T-cell (primary cell): ENCODE measurements around the gene SEPTIN5. TPM values are rescaled to one million over a fixed set of nuclear protein-coding genes. Genes with fewer than 3 reads are reported as not detected.
A peak's percentile ranks its signal among the peaks of the same experiment; 100 is the strongest.

Source experiments
- ATAC-seq, 4 experiments: fragments of 200-7000 bp in 3 of 4; fragments of 150-1000 bp in 1 of 4; cut with Tn5 transposase; replicated peaks in 1 of 4; 1 replicate in 3 of 4; 2 replicates in 1 of 4; pipeline ENCODE4 v1.10.0; 2021; ENCODE audit warnings: moderate library complexity in 3 of 4, mild to moderate bottlenecking in 2 of 4, moderate number of reproducible peaks in 1 of 4
- CTCF ChIA-PET, 2 donors: fragments of 300-600 bp; sonication (Branson Sonifier 250); formaldehyde crosslinking; loops; one replicate each; lab custom pipeline; 2022; ENCODE audit warnings: antibody characterized with exemption in 2 of 2; lab: Charles Lee
- POLR2A ChIA-PET, 2 donors: fragments of 300-600 bp; sonication (Branson Sonifier 250); formaldehyde crosslinking; loops; one replicate each; lab custom pipeline; 2022; ENCODE audit warnings: antibody characterized with exemption in 2 of 2; lab: Charles Lee
- DNase-seq, 35 experiments: peaks; one replicate each; pipeline versions ENCODE4 v3.0.0 to v3.0.0-alpha.2; 2013 to 2023
- H3K27ac ChIP-seq: one replicate; pipeline ENCODE4 v1.5.1; 2013; ENCODE audit warnings: low read length
- H3K27me3 ChIP-seq, 2 experiments: replicated peaks in 1 of 2; 1 replicate in 1 of 2; 2 replicates in 1 of 2; pipeline versions ENCODE4 v1.6.1 to v1.7.0; 2013; ENCODE audit warnings: low read length in 1 of 2, mixed read lengths in 1 of 2; ENCODE audit not compliant: control insufficient read depth in 2 of 2, insufficient read depth in 2 of 2; ENCODE audit errors: extremely low read depth in 1 of 2
- H3K36me3 ChIP-seq, 2 donors: 1 replicate in 1 of 2; 2 replicates in 1 of 2; pipeline versions ENCODE4 v1.6.1 to v1.7.0; 2013; ENCODE audit warnings: low read length in 1 of 2; ENCODE audit not compliant: control insufficient read depth in 2 of 2, insufficient read depth in 1 of 2; ENCODE audit errors: extremely low read depth in 1 of 2
- H3K4me1 ChIP-seq, 2 experiments: 1 replicate in 1 of 2; 2 replicates in 1 of 2; pipeline versions ENCODE4 v1.6.1 to v1.7.0; 2013; ENCODE audit warnings: low read length in 2 of 2, mixed read lengths in 1 of 2; ENCODE audit not compliant: insufficient read depth in 2 of 2, control insufficient read depth in 1 of 2; ENCODE audit errors: extremely low read depth in 1 of 2
- H3K4me3 ChIP-seq, 2 donors: 1 replicate in 1 of 2; 2 replicates in 1 of 2; pipeline versions ENCODE4 v1.5.1 to v1.7.0; 2013; ENCODE audit warnings: mild to moderate bottlenecking in 2 of 2, low read length in 1 of 2, moderate library complexity in 1 of 2; ENCODE audit not compliant: control insufficient read depth in 1 of 2; ENCODE audit errors: extremely low read depth in 1 of 2
- H3K9me3 ChIP-seq: 2 replicates; pipeline ENCODE4 v1.7.0; 2013
- H3K27ac Mint-ChIP-seq, 2 donors: one replicate each; pipeline ENCODE4 v1.8.0; 2020 to 2021; ENCODE audit warnings: mild to moderate bottlenecking in 2 of 2, mixed read lengths in 2 of 2
- H3K27me3 Mint-ChIP-seq, 2 donors: one replicate each; pipeline ENCODE4 v1.8.0; 2021 to 2022; ENCODE audit warnings: mixed read lengths in 2 of 2
- H3K36me3 Mint-ChIP-seq: one replicate; pipeline ENCODE4 v1.8.0; 2021; ENCODE audit warnings: mixed read lengths
- H3K4me1 Mint-ChIP-seq, 3 donors: one replicate each; pipeline ENCODE4 v1.8.0; 2020 to 2022; ENCODE audit warnings: mixed read lengths in 3 of 3, mild to moderate bottlenecking in 1 of 3
- H3K4me3 Mint-ChIP-seq, 3 donors: one replicate each; pipeline ENCODE4 v1.8.0; 2020 to 2022; ENCODE audit warnings: mild to moderate bottlenecking in 3 of 3, mixed read lengths in 3 of 3, moderate library complexity in 3 of 3
- H3K9me3 Mint-ChIP-seq, 3 donors: one replicate each; pipeline ENCODE4 v1.8.0; 2020 to 2022; ENCODE audit warnings: mixed read lengths in 3 of 3
- WGBS: methylation state at CpG from one replicate; pipeline ENCODE4 v1.1.5; 2013; ENCODE audit warnings: missing lambda C conversion rate; ENCODE audit not compliant: insufficient coverage; 5-methylcytosine and 5-hydroxymethylcytosine counted together
- total RNA-seq, 35 experiments: library from RNA in 6 of 35; stranded (reverse) in 6 of 35; fragments of 120-200 nt in 1 of 35; gene quantifications; one replicate each; pipeline versions ENCODE4 v1.2.1 to v1.2.4 and lab custom pipeline; 2013 to 2026

The SEPTIN5 gene
- total RNA-seq, 5 donors from 2014 or later (not counting 1 experiment from before 2014, with no cell fraction given), result 0.33 to 3.2 (median 1.2) TPM

DNA sequence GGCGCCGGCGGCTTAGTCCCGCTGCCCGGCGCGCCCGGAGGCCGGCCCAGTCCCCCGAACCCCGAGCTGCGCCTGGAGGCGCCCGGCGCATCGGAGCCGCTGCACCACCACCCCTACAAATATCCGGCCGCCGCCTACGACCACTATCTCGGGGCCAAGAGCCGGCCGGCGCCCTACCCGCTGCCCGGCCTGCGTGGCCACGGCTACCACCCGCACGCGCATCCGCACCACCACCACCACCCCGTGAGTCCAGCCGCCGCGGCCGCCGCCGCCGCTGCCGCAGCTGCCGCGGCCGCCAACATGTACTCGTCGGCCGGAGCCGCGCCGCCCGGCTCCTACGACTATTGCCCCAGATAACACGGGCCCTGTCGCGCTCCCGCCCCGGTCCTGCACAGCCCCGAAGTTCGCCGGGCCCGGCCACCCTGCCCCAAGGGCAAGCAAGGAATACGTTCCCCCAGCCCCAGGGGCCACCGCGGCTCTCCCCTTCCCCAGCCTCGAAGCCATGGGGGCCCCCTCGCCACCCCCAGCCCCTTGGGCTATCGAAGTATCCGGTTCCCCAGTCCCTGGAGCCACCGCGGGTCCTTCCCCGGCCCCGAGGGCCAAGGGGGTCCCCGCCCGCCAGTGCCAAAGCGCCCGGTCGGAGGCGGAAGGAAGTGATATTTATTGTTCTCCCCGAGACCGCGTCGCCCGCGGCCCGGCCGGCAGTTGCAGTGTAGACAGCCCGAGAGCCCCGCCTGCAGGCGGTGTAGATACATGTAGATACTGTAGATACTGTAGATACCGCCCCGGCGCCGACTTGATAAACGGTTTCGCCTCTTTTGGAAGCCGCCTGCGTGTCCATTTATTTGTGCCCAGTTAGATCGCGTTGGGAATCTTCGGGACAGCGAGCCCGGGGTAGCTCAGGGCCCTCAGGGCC, 52.5 kb downstream of the SEPTIN5 start:
- peak overlapping the region in 1 of 2 donors; percentile 19 for H3K4me3 ChIP-seq
- peak overlapping the region; percentile 21 to 70 (median 43) for H3K4me3 Mint-ChIP-seq
- H3K4me1 Mint-ChIP-seq, result peaks cover 9 to 18% (median 16%) of the 10 kb centered on the region in 3 donors
- no peaks in the 10 kb centered on the region for H3K9me3 ChIP-seq
- H3K27ac ChIP-seq, result no peak overlapping the region
- H3K9me3 Mint-ChIP-seq, result no peaks in the 10 kb centered on the region
- ATAC-seq (peak; percentile 39 to 80 (median 54)), DNase-seq (peak in 28 of 35 experiments; percentile 12 to 54 (median 32))
- H3K27me3 Mint-ChIP-seq, result peaks cover 35 to 79% of the 10 kb centered on the region in 2 donors
- no peaks in the 10 kb centered on the region for H3K36me3 Mint-ChIP-seq
- 2% methylated on average over 100 of the region's 103 CpGs for WGBS
- H3K36me3 ChIP-seq, result no peaks in the 10 kb centered on the region
- H3K4me1 ChIP-seq, result peaks cover 3 to 21% of the 10 kb centered on the region in 2 experiments
- ChIA-PET POLR2A (no interaction called here), CTCF (interaction anchor here in 1 of 2 donors (0.5 kb wide), 1 partner anchor 189 kb away, joined by 7 read pairs; no protein-coding TSS in a partner anchor)
- no peak overlapping the region for H3K27ac Mint-ChIP-seq
- H3K27me3 ChIP-seq, result peaks cover 14 to 90% of the 10 kb centered on the region in 2 experiments

DNA sequence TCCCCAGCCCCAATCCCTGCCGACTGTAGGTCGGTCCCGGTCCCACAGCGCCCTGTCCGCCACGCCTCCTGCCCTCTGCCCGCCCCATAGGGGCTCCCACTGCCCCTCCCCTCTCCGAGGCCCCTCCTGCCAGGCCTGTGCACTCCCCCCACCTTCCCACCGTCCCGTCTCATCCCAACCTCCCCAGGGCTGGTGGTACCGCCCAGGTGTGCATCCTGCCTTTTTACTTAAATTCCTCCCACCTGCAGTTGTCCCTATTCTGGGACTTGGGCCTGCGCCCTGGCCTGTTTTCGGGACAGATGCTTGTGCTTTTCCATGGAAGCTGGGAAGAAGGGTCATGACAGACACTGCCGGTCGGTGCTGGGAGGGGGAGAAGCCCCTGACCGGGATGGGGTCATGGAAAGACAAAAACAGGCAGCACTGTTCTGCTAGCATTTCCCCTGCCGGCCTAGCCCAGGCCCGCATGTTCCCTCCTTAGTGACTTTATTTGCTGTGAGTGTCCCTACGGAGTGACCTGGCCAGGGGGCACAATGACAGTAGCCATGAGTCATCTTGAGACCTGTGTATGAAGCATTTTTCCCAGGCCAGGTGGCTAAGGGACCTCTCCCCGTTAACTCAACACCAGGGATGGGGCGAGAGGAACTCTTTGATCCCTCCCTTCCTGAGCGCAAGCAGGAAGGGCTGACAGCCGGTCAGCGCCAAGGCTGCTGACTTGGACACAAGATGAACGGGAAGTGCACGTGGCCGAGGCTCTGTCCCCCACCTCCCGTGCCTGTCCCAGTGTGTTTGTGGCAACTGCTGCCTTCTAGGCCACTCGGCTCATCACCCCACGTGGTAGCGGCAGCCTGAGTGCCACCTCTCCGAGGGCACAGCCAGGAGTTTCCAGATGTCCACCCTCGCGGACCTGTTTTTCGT, 53.4 kb downstream of the SEPTIN5 start:
- H3K4me1 Mint-ChIP-seq, result peaks cover 9 to 16% (median 14%) of the 10 kb centered on the region in 3 donors
- H3K27me3 Mint-ChIP-seq, result peaks cover 36 to 82% of the 10 kb centered on the region in 2 donors
- Histone ChIP-seq H3K36me3 (no peaks in the 10 kb centered on the region), H3K27ac (no peak overlapping the region), H3K27me3 (peaks cover 10 to 90% of the 10 kb centered on the region in 2 experiments), H3K9me3 (no peaks in the 10 kb centered on the region), H3K4me1 (peaks cover 3 to 21% of the 10 kb centered on the region in 2 experiments), H3K4me3 (no peak overlapping the region)
- POLR2A ChIA-PET, result no interaction called here
- 28% methylated on average over 33 of the region's 35 CpGs for WGBS
- no peaks in the 10 kb centered on the region for H3K9me3 Mint-ChIP-seq
- DNase-seq (no peak), ATAC-seq (peak in 2 of 4 experiments; percentile 14 to 50)
- no peaks in the 10 kb centered on the region for H3K36me3 Mint-ChIP-seq
- H3K4me3 Mint-ChIP-seq, result peak overlapping the region in 2 of 3 donors; percentile 43 to 70
- CTCF ChIA-PET, result no interaction called here
- H3K27ac Mint-ChIP-seq, result no peak overlapping the region

DNA sequence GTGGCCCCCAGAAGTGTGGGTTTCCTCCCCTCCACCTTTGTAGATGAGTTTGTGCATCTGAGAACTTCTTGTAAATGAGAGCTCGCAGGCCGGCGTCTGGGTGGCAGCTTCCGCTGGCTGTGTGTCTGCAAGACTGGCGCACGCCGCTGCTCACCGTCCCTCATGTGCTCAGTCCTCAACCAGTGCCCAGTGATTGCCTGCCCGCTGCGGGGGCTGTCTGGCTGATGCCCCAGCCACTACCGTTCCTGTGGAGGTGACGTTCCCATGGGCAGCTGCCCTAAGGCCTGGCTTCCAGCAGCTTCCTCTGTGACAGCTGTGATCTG, 55.1 kb downstream of the SEPTIN5 start:
- Histone ChIP-seq H3K4me3 (no peak overlapping the region), H3K9me3 (no peaks in the 10 kb centered on the region), H3K27me3 (peaks cover 8 to 89% of the 10 kb centered on the region in 2 experiments), H3K27ac (no peak overlapping the region), H3K36me3 (no peaks in the 10 kb centered on the region), H3K4me1 (peaks cover 3 to 21% of the 10 kb centered on the region in 2 experiments)
- Mint-ChIP-seq H3K4me3 (peak overlapping the region in 1 of 3 donors; percentile 13), H3K9me3 (no peaks in the 10 kb centered on the region), H3K27me3 (peaks cover 47 to 82% of the 10 kb centered on the region in 2 donors), H3K27ac (no peak overlapping the region), H3K4me1 (peaks cover 9 to 16% (median 14%) of the 10 kb centered on the region in 3 donors), H3K36me3 (no peaks in the 10 kb centered on the region)
- 87% methylated on average over 9 of the region's 12 CpGs for WGBS
- ChIA-PET CTCF (no interaction called here), POLR2A (no interaction called here)
- ATAC-seq, result no peak
- DNase-seq, result no peak

DNA sequence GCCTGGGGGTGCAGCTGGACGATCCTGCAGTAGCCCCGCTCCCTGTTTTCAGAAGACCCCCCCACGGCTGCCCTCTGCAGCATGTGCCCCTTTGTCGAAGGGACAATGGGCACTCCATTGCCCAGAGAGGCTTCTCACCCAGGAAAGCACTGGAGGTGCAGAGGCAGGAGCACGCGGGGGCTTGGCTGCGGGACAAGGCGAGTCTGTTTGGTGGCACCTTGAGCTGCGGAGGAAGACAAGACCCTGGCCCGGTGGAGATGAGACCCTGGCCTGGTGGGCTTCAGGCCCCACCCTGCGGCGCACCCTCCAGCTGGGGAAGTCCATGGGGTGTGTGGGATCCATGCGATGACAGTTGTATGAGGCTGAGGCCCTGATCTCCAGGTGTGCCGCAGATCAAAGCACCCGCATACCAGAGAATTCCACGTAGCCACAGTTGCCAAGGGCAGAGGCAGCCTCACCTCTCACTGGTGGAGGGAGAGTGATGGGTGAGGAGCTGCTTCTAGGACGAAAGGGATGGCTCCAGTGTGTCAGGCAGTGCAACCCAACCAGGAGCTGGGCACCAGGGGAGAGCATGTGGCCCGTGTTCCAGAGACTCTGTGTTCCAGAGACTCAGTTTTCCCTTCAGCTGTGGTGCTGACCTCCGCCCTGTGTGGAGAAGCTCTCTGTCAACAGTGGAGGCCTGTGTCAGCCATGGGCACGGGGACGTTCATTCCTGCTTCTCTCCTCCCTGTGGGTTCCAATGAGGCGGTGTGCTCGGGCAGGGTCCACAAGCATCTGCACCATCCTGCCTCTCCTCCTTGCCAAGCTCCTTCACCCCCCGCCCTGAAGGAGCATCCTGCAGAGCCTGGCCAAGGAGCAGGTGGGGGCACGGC, 56.3 kb downstream of the SEPTIN5 start:
- ChIA-PET CTCF (no interaction called here), POLR2A (no interaction called here)
- Histone ChIP-seq H3K4me3 (no peak overlapping the region), H3K36me3 (no peaks in the 10 kb centered on the region), H3K27me3 (peaks cover 2 to 86% of the 10 kb centered on the region in 2 experiments), H3K9me3 (no peaks in the 10 kb centered on the region), H3K27ac (no peak overlapping the region), H3K4me1 (peaks cover 0 to 16% of the 10 kb centered on the region in 2 experiments)
- ATAC-seq (no peak), DNase-seq (no peak)
- Mint-ChIP-seq H3K4me3 (no peak overlapping the region), H3K4me1 (peaks cover 9 to 10% (median 9%) of the 10 kb centered on the region in 3 donors), H3K27ac (no peak overlapping the region), H3K27me3 (peaks cover 51 to 73% of the 10 kb centered on the region in 2 donors), H3K36me3 (no peaks in the 10 kb centered on the region), H3K9me3 (no peaks in the 10 kb centered on the region)
- 67% methylated on average over 10 of the region's 25 CpGs for WGBS

DNA sequence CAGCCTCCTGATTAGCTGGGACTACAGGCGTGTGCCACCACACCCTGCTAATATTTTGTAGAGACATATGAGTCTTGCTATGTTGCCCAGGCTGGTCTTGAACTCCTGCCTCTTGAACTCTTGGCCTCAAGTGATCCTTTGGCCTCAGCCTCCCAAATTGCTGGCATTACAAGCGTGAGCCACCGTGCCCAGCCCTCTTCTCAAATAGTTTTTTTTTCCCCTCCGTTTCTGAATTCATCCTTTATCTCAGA, 58.0 kb downstream of the SEPTIN5 start:
- Histone ChIP-seq H3K9me3 (no peaks in the 10 kb centered on the region), H3K27me3 (peaks cover 2 to 90% of the 10 kb centered on the region in 2 experiments), H3K4me1 (peaks cover 2 to 15% of the 10 kb centered on the region in 2 experiments), H3K27ac (no peak overlapping the region), H3K4me3 (no peak overlapping the region), H3K36me3 (no peaks in the 10 kb centered on the region)
- ChIA-PET POLR2A (no interaction called here), CTCF (no interaction called here)
- 67% methylated on average over 4 of the region's 4 CpGs for WGBS
- no peak overlapping the region for H3K27ac Mint-ChIP-seq
- H3K4me3 Mint-ChIP-seq, result no peak overlapping the region
- DNase-seq, result no peak
- ATAC-seq, result no peak
- peaks cover 49 to 78% of the 10 kb centered on the region in 2 donors for H3K27me3 Mint-ChIP-seq
- H3K9me3 Mint-ChIP-seq, result no peaks in the 10 kb centered on the region
- H3K36me3 Mint-ChIP-seq, result no peaks in the 10 kb centered on the region
- peaks cover 9 to 15% (median 12%) of the 10 kb centered on the region in 3 donors for H3K4me1 Mint-ChIP-seq
